Rectal smooth muscle tissue (tissue), 1 donor: ENCODE measurements around the gene LY6G6F.

Source experiments
- H3K27ac ChIP-seq: one replicate; pipeline ENCODE4 v1.7.0; 2013; ENCODE audit warnings: low read depth, low read length, inconsistent platforms
- H3K27me3 ChIP-seq: one replicate; pipeline ENCODE4 v1.7.0; 2013; ENCODE audit warnings: low read length; ENCODE audit not compliant: control insufficient read depth, insufficient read depth
- H3K36me3 ChIP-seq: one replicate; pipeline ENCODE4 v1.7.0; 2013; ENCODE audit warnings: low read length; ENCODE audit not compliant: control insufficient read depth, insufficient read depth
- H3K4me1 ChIP-seq: one replicate; pipeline ENCODE4 v1.7.0; 2013; ENCODE audit warnings: low read length; ENCODE audit not compliant: control insufficient read depth, insufficient read depth
- H3K4me3 ChIP-seq: one replicate; pipeline ENCODE4 v1.7.0; 2013; ENCODE audit warnings: low read length
- H3K9ac ChIP-seq: one replicate; pipeline ENCODE4 v1.7.0; 2013; ENCODE audit warnings: low read length

The LY6G6F gene

GRCh38 chr6:31725502-31726350 is 19.1 kb downstream of the LY6G6F start:
- peaks cover 6% of the 10 kb centered on the region for H3K4me1 ChIP-seq
- H3K4me3 ChIP-seq: no peak overlapping the region
- no peaks in the 10 kb centered on the region for H3K27me3 ChIP-seq
- H3K36me3 ChIP-seq: peaks cover 17% of the 10 kb centered on the region
- H3K27ac ChIP-seq: no peak overlapping the region
- no peak overlapping the region for H3K9ac ChIP-seq

GRCh38 chr6:31727034-31727716 is 20.5 kb downstream of the LY6G6F start:
- H3K36me3 ChIP-seq: peaks cover 25% of the 10 kb centered on the region
- no peaks in the 10 kb centered on the region for H3K27me3 ChIP-seq
- H3K27ac ChIP-seq: peak overlapping the region; percentile 3
- H3K4me3 ChIP-seq: no peak overlapping the region
- H3K9ac ChIP-seq: peak overlapping the region; percentile 1
- H3K4me1 ChIP-seq: peaks cover 6% of the 10 kb centered on the region

GRCh38 chr6:31727717-31728671 is 21.3 kb downstream of the LY6G6F start:
- Histone ChIP-seq H3K36me3 (peaks cover 29% of the 10 kb centered on the region), H3K9ac (peak overlapping the region; percentile 76), H3K4me1 (peaks cover 6% of the 10 kb centered on the region), H3K4me3 (peak overlapping the region; percentile 82), H3K27me3 (no peaks in the 10 kb centered on the region), H3K27ac (peak overlapping the region; percentile 97)

GRCh38 chr6:31728767-31729514 is 22.3 kb downstream of the LY6G6F start, which contains the start of gene DDAH2:
DDAH2 (minus strand) TSS chr6:31729299; CDS start chr6:31729161, 138 bp downstream.
- Histone ChIP-seq H3K27me3 (no peaks in the 10 kb centered on the region), H3K27ac (peak within 1 kb of the TSS; percentile 97), H3K4me3 (peak within 1 kb of the TSS; percentile 82), H3K36me3 (peaks cover 36% of the 10 kb centered on the region), H3K4me1 (peaks cover 6% of the 10 kb centered on the region), H3K9ac (peak within 1 kb of the TSS; percentile 76)

GRCh38 chr6:31729515-31729978 is 22.9 kb downstream of the LY6G6F start:
- H3K9ac ChIP-seq: peak overlapping the region; percentile 76
- peaks cover 41% of the 10 kb centered on the region for H3K36me3 ChIP-seq
- H3K27me3 ChIP-seq: no peaks in the 10 kb centered on the region
- peak overlapping the region; percentile 82 for H3K4me3 ChIP-seq
- peak overlapping the region; percentile 97 for H3K27ac ChIP-seq
- H3K4me1 ChIP-seq: peaks cover 11% of the 10 kb centered on the region

- Histone ChIP-seq H3K4me1 (peaks cover 13% of the 10 kb centered on the region), H3K27me3 (no peaks in the 10 kb centered on the region), H3K36me3 (peaks cover 41% of the 10 kb centered on the region), H3K27ac (peak overlapping the region; percentile 97), H3K9ac (peak overlapping the region; percentile 25), H3K4me3 (peak overlapping the region; percentile 82)
These were observed 23.4 kb downstream of the LY6G6F start for GRCh38 chr6:31729979-31730630.

- Histone ChIP-seq H3K9ac (no peak overlapping the region), H3K36me3 (peaks cover 39% of the 10 kb centered on the region), H3K4me3 (peak overlapping the region; percentile 82), H3K27me3 (no peaks in the 10 kb centered on the region), H3K4me1 (peaks cover 13% of the 10 kb centered on the region), H3K27ac (peak overlapping the region; percentile 97)
These were observed 24.0 kb downstream of the LY6G6F start for GRCh38 chr6:31730631-31731086.

- Histone ChIP-seq H3K9ac (no peak overlapping the region), H3K36me3 (peaks cover 26% of the 10 kb centered on the region), H3K4me1 (peaks cover 17% of the 10 kb centered on the region), H3K4me3 (no peak overlapping the region), H3K27ac (no peak overlapping the region), H3K27me3 (no peaks in the 10 kb centered on the region)
These were observed 25.4 kb downstream of the LY6G6F start for GRCh38 chr6:31732029-31732428.

GRCh38 chr6:31733734-31734133 is 27.1 kb downstream of the LY6G6F start:
- H3K27ac ChIP-seq: no peak overlapping the region
- H3K4me1 ChIP-seq: peaks cover 11% of the 10 kb centered on the region
- H3K9ac ChIP-seq: no peak overlapping the region
- H3K4me3 ChIP-seq: peak overlapping the region; percentile 98
- H3K27me3 ChIP-seq: no peaks in the 10 kb centered on the region
- H3K36me3 ChIP-seq: peaks cover 24% of the 10 kb centered on the region

- Histone ChIP-seq H3K4me1 (peaks cover 14% of the 10 kb centered on the region), H3K27ac (peak overlapping the region; percentile 92)
These were observed 27.7 kb downstream of the LY6G6F start for GRCh38 chr6:31734247-31734820.

More at GRCh38 chr6:31734247-31734820, 27.7 kb downstream of the LY6G6F start:
- Histone ChIP-seq H3K27me3 (no peaks in the 10 kb centered on the region), H3K9ac (peak overlapping the region; percentile 97), H3K4me3 (peak overlapping the region; percentile 98), H3K36me3 (peaks cover 24% of the 10 kb centered on the region)
